Urinary bladder (tissue), 4 donors: ENCODE data around the gene MAIP1. TPM values are rescaled to one million over a fixed set of nuclear protein-coding genes. Genes with fewer than 3 reads are reported as not detected.

Experiments used
- DNase-seq: peaks from one replicate; pipeline ENCODE4 v3.0.0-alpha.2; 2015; ENCODE audit errors: extremely low spot score
- H3K27ac ChIP-seq: one replicate; pipeline ENCODE4 v1.5.1; 2013; ENCODE audit warnings: low read depth, mild to moderate bottlenecking, moderate library complexity
- H3K36me3 ChIP-seq: one replicate; pipeline ENCODE4 v1.6.1; 2013; ENCODE audit warnings: mild to moderate bottlenecking, moderate library complexity; ENCODE audit not compliant: insufficient read depth
- H3K4me1 ChIP-seq: one replicate; pipeline ENCODE4 v1.6.1; 2013; ENCODE audit warnings: mild to moderate bottlenecking, moderate library complexity; ENCODE audit not compliant: insufficient read depth
- H3K4me3 ChIP-seq: one replicate; pipeline ENCODE4 v1.5.1; 2013; ENCODE audit warnings: low read depth, low read length
- WGBS: extraction: QIAGEN DNeasy Blood & Tissue Kit; methylation state at CpG from one replicate; pipeline ENCODE4 v1.1.7; 2013; 5-methylcytosine and 5-hydroxymethylcytosine counted together
- polyA plus RNA-seq: library from polyadenylated mRNA; stranded (reverse); fragments of 200-250 nt; gene quantifications from one replicate; pipeline ENCODE4 v1.2.3, GENCODE V29; 2013
- total RNA-seq: library from RNA; depleted of rRNA; stranded (reverse); fragments of >200 nt; gene quantifications from one replicate; pipeline ENCODE4 v1.2.3, GENCODE V29; 2014
- donor health status: healthy with polysubstance abuse.
- donor health status: healthy.

MAIP1 gene
- total and polyA plus RNA-seq, 2 donors, result 14.4 to 18.5 TPM

- 98% methylated on average over 1 of the region's 1 CpG for WGBS
- H3K4me1 ChIP-seq, result no peaks in the 10 kb centered on the region
- H3K4me3 ChIP-seq, result no peak overlapping the region
- no peak overlapping the region for H3K27ac ChIP-seq
- DNase-seq, result no peak
- H3K36me3 ChIP-seq, result no peaks in the 10 kb centered on the region
These were observed 57.0 kb downstream of the MAIP1 start for GRCh38 chr2:200012401-200012800.

Other genes starting within 250 kb of the MAIP1 start
- 0.85 TPM for gene FTCDNL1, start 104.4 kb upstream of the MAIP1 start, total RNA-seq
- gene FTCDNL1, start 104.4 kb upstream of the MAIP1 start, polyA plus RNA-seq, result 1.4 TPM
- 17.0 TPM for gene C2orf69, start 44.3 kb upstream of the MAIP1 start, total RNA-seq
- 7.3 TPM for gene C2orf69, start 44.3 kb upstream of the MAIP1 start, polyA plus RNA-seq
- 22.4 TPM for gene TYW5, start 91 bp upstream of the MAIP1 start, total RNA-seq
- 3.4 TPM for gene TYW5, start 91 bp upstream of the MAIP1 start, polyA plus RNA-seq